Measurements from ENCODE around the gene HOXB5. TPM values are rescaled to one million over a fixed set of nuclear protein-coding genes. Genes with fewer than 3 reads are reported as not detected.

HOXB5 gene
- total RNA-seq, 8 experiments from 2014 or later, result 1.0 to 51.9 (median 15.8) TPM

DNA sequence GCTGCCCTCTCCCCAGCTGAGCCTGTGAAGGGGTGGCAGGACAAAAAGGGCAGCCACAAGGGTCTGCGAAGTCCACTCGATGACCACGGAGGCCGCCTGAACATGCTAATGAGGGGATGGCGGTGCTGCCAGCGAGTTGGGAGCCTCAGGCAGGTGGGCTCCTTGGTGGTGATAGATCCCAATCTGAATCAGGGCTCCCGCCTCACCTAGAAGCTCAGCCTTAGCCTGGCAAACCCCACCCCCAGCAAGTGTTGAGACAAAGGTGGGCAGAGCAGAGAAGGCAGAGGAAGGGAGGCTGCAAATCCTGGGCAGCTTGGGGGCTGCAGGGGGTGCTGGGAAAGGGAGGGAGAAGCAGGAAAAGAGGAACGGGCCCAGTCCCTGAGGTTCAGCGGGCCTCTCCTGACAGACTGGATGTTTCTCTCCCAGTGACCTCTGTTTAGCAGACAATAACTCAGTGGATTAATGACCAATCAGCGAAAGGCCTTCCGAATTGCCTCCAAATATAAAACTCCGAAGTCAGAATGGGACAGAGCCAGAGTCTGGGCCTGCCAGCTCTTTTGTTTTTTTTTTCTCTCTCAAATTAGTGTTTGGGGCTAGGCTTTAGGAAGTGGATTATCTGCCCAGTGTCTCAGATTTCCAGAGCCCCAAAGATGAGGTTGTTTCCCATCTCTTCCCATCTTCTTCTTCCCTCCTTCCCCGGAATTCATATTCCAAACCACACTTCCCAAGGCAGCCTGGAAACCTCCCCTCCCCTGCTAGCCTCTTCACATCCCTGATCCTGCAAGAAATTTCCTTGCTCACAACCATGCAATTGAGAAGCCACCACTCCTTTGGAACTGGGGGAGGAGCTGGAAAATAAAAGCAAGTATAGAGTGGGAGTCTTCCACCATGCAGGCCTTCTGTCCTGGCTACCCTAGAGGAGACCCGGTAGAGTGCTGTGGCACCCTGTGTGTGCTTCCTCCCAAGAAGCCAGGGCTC, 33.5 kb downstream of the HOXB5 start:
- peak overlapping the region in 3 of 5 donors; percentile 1 to 13 (median 4) for H3K4me3 ChIP-seq
- no peak for ATAC-seq (replicated peaks in 6 of 8)
- 12 to 94% (median 23%) methylated on average over 2 to 8 of the region's 14 CpGs; no CpG with 5 or more reads in 1 of the 10 experiments for WGBS, 10 experiments
- H3K27ac ChIP-seq, result peak overlapping the region; percentile 1 to 46
- H3K4me1 ChIP-seq (replicated peaks in 1 of 2), result peaks cover 78 to 90% of the 10 kb centered on the region in 2 donors
- in situ Hi-C loops (cut with MboI; ENCODE audit: low pct_unique_long_range_greater_than_20kb in 2 of 9, low sequenced_read_pairs in 9 of 9, unreplicated experiment in 9 of 9), result no loop called here

DNA sequence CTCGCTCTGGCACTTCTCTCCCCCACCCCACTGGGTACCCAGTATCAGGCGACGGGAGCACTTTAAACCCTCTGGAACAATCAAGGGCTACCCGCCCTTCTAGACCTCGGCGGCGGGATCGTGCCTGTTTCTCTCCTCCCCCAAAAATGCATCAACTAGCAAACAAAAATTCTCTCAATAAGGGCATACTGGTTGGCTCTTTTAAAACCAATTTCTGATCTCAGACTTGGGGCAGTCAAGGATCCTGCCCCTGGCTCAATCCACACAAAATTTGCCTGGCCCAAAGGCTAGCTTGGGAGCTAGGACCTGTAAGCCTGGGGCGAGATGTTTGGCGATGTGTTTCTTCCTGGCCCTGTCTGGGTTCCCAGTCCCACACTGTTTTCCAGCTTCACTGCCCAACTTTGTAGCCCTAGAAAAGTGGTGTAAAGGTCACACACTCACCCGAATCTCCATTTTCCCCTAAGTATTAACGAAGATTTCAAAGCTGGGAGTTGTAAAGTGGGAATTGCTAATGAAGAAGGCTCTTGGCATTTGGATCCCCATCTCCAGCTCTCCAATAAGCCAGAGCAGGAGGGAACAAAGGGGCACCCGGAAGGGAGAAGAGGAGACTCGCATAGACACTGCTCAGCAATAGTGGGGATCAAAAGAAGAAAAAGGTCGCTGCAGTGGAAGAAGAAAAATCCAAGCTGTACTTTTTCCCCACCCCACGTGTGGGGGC, 34.3 kb downstream of the HOXB5 start:
- no peak for ATAC-seq (replicated peaks in 6 of 8)
- in situ Hi-C loops (cut with MboI; ENCODE audit: low pct_unique_long_range_greater_than_20kb in 2 of 9, low sequenced_read_pairs in 9 of 9, unreplicated experiment in 9 of 9), result no loop called here
- H3K4me3 ChIP-seq, result peak overlapping the region in 3 of 5 donors; percentile 1 to 13 (median 4)
- H3K27ac ChIP-seq, result peak overlapping the region; percentile 1 to 46
- H3K4me1 ChIP-seq (replicated peaks in 1 of 2), result peaks cover 76 to 86% of the 10 kb centered on the region in 2 donors
- WGBS, 10 experiments, result 11 to 93% (median 20%) methylated on average over 1 to 15 of the region's 16 CpGs

DNA sequence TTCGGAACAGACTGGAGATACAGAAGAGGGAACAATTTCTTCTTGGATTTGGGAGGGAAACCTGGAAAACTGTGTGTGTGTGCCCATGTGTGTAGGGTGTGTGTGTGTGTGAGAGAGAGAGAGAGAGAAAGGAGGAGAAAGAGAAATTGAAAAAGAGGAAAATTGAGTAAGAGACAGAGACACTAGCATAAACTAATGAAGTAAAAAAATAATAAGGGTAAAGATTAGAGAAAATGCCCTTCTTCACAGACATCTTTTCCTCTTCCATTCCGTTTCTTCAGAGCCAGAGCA, 34.8 kb downstream of the HOXB5 start:
- no peak for ATAC-seq (replicated peaks in 6 of 8)
- in situ Hi-C loops (cut with MboI; ENCODE audit: low pct_unique_long_range_greater_than_20kb in 2 of 9, low sequenced_read_pairs in 9 of 9, unreplicated experiment in 9 of 9), result no loop called here
- peak overlapping the region in 1 of 5 donors; percentile 13 for H3K4me3 ChIP-seq
- 20 to 100% (median 75%) methylated on average over 1 to 2 of the region's 2 CpGs; no CpG with 5 or more reads in 2 of the 10 experiments for WGBS, 10 experiments
- peaks cover 81 to 87% of the 10 kb centered on the region in 2 donors for H3K4me1 ChIP-seq (replicated peaks in 1 of 2)
- H3K27ac ChIP-seq, result peak overlapping the region; percentile 60 to 84

DNA sequence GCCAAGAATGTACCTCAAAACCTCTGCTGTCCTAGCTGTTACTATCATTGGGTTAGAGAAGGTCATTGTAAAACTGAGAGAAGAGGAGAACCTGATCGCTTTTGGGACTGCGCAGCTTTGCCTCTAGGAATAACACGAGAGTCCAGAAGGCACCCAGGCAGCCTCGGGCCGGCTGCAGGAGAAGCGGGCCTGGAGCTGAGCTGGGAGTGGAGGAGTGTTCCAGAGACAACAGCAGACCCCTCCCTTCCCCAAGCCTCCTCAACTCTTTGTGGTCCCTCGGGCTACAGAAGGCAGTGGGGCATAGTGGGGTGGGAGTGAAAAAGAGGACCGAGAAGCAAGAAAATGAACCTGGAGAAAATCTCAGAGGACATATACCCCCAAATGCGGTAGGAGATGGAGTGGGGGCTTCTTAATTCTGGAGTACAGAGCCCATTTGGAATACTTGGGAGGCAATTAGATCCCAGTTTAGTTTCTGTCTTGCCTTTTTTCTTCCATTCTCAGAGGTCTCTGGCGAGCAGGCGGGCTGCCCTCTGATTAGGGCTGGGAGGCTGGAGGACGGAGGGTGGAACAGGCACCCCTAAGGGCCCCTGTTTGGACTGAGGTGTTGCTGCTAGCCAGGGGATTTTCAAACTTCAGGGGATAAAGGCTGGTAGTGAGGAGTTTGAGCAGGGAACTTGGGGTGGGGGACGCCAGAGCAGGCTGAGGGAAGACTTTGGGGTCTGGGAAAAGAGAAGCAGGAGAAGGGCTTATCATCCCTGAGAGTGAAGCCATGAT, 35.3 kb downstream of the HOXB5 start:
- in situ Hi-C loops (cut with MboI; ENCODE audit: low pct_unique_long_range_greater_than_20kb in 2 of 9, low sequenced_read_pairs in 9 of 9, unreplicated experiment in 9 of 9), result no loop called here
- peak overlapping the region; percentile 60 to 84 for H3K27ac ChIP-seq
- no peak for ATAC-seq (replicated peaks in 6 of 8)
- WGBS, 10 experiments, result 29 to 100% (median 50%) methylated on average over 1 to 7 of the region's 13 CpGs; no CpG with 5 or more reads in 4 of the 10 experiments
- peaks cover 81 to 87% of the 10 kb centered on the region in 2 donors for H3K4me1 ChIP-seq (replicated peaks in 1 of 2)
- peak overlapping the region in 2 of 5 donors; percentile 0 to 10 for H3K4me3 ChIP-seq

DNA sequence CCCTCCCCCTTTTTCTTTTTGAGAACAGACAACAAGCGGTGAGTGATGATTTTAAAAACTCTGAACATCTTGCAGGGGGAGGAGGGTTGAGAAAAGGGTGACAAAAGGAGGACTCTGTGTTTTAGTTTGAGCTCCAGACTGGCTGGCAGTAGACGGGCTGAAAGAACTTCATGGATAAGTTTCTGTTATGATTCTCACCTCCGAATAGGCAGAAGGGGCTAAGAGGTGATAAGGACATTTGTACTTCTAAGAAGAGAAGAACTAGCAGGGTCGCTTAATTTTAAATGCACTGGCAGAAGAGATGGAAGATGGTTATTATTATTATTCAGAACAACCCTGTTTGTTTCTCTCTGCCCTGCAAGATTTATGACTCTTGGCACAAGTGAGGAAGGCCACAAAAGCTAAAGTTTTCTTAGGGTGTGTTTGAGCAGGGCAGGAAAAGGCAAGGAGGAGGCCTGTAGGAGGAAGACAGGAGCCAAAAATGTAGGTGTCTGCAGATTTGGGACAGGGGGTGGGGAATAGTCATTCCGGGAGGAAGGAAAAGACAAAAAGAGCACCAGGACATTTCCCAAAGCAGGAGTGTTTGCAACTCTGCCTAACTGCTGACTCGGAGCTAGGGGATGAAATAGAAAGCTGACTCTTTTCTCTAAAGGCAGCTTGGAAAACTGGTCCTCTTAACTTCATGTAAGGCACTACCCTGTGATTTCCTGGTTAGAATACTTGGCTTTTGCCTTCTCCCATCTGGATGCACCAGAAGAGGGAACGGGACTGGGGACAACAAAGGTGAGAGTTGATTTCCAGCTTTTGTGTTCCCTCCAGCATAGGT, 36.8 kb downstream of the HOXB5 start:
- WGBS, 10 experiments, result 0 to 53% (median 7%) methylated on average over 2 to 7 of the region's 7 CpGs
- in situ Hi-C loops (cut with MboI; ENCODE audit: low pct_unique_long_range_greater_than_20kb in 2 of 9, low sequenced_read_pairs in 9 of 9, unreplicated experiment in 9 of 9), result no loop called here
- Histone ChIP-seq H3K27ac (peak overlapping the region; percentile 60 to 84), H3K4me1 (replicated peaks in 1 of 2) (peaks cover 81 to 87% of the 10 kb centered on the region in 2 donors), H3K4me3 (peak overlapping the region; percentile 30 to 44 (median 39))
- ATAC-seq (replicated peaks in 6 of 8), result peak in 1 of 8 experiments; percentile 9

DNA sequence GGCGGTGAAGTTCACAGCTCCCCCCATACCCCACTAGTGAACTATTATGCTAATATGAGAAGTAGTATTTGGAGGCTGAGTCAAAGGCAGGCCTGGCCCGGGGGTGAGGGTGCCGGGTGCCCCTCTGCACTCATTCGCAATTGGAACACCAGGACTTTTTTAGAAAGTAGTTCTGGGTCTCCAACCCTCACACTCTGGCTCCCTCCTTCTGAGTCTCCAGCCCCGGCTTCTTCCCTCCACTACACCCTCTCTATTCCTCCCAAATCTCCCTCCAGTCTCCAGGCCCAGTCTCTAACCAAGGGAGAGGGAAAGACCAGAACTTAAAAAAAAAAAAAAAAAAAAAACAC, 37.4 kb downstream of the HOXB5 start:
- peak in 2 of 8 experiments; percentile 3 for ATAC-seq (replicated peaks in 6 of 8)
- Histone ChIP-seq H3K4me3 (peak overlapping the region; percentile 30 to 44 (median 39)), H3K4me1 (replicated peaks in 1 of 2) (peaks cover 81 to 87% of the 10 kb centered on the region in 2 donors), H3K27ac (peak overlapping the region; percentile 84 to 93)
- in situ Hi-C loops (cut with MboI; ENCODE audit: low pct_unique_long_range_greater_than_20kb in 2 of 9, low sequenced_read_pairs in 9 of 9, unreplicated experiment in 9 of 9), result no loop called here
- 0 to 71% (median 20%) methylated on average over 1 to 3 of the region's 5 CpGs; no CpG with 5 or more reads in 5 of the 10 experiments for WGBS, 10 experiments

DNA sequence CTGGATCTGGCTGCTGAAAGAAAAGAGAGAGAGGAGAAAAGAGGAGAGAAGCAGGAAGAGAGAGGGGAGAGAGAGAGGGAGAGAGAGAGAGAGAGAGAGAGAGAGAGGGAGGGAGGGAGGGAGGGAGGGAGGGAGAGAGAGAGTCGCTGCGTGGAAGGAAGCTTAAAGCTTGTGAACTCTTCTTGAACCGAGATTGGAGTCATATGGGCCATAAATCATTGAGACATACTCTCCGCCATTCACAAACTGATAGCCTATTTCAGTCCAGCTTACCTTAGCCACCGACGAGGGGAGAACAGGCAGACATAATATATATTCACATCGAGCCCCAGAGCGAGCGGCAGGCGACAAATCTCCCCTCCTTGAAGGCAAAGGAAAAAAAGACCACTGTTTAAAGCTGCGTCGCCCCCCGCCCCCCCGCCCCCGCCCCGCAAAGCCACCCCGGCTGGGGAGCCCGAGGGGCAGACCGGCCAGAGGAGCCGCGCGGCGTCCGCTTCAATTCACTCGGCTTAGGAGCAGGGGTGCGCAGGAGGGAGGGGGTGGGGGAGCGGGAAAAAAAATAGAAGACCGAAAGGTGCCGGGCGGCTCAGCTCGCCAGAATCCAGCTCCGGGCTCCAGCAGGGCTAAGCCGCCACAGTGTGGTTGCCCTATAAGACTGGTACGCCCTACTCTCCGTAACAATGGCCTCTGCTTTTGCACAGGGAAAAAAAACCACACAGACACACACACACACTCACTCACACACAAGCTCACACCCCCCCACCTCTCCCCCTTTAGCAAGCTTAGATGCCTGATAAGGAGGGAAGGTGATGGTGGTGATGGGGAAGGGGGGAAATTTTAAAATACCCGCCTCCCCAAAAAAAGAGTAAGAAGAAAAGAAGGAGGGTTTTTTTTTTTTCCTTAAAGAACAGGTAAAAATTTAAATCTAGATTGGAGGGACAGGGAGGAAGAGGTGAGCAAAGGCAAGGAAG, 38.0 kb downstream of the HOXB5 start:
- WGBS, 10 experiments, result 0 to 100% (median 30%) methylated on average over 1 to 2 of the region's 36 CpGs; no CpG with 5 or more reads in 6 of the 10 experiments
- peaks cover 80 to 85% of the 10 kb centered on the region in 2 donors for H3K4me1 ChIP-seq (replicated peaks in 1 of 2)
- in situ Hi-C loops (cut with MboI; ENCODE audit: low pct_unique_long_range_greater_than_20kb in 2 of 9, low sequenced_read_pairs in 9 of 9, unreplicated experiment in 9 of 9), result no loop called here
- peak overlapping the region; percentile 30 to 44 (median 39) for H3K4me3 ChIP-seq
- peak; percentile 49 to 79 (median 70) for ATAC-seq (replicated peaks in 6 of 8)
- peak overlapping the region; percentile 93 to 98 for H3K27ac ChIP-seq

DNA sequence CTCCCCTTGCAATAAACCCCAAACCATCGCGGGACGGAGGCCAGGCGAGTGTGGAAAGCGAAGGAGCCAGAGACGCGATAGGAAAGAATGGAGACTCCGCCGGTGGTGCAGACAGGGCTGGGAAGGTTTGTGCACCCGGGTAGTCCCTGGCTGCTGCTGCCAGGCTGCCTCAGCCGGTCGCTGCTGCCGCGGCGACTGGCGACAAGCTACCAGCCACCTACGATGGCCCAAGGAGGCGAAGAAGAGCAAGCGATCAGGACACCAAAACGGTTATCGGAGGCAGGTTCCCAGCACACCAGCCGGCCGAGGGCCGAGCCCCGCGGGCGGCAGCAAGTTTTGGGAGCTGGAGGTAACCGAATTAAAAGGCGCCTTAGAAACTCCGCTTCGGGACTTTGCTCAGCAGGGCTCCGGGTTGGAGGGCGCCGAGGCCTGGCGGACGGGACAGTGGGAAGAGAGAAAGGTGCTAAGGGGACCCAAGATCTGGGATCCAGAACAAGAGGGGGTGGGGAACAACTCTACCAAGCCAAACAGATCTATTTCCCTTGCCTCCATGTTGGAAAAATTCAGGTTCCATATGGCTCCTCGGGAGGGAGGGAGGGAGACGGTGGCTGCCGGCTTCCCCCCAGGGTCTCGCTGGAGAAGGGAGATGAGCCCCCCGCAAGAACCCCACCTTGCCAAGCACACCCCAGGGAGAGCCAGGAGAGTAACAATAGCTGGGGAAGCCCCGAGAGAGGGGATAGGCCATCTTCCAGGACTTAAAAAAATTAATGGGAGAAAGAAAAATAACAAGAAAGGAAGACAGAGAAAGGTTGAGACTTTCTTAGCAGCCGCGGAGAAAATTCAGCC, 38.9 kb downstream of the HOXB5 start:
- Histone ChIP-seq H3K4me3 (peak overlapping the region; percentile 30 to 44 (median 39)), H3K4me1 (replicated peaks in 1 of 2) (peaks cover 80 to 85% of the 10 kb centered on the region in 2 donors), H3K27ac (peak overlapping the region; percentile 93 to 98)
- no peak for ATAC-seq (replicated peaks in 6 of 8)
- 0 to 40% (median 8%) methylated on average over 2 to 30 of the region's 44 CpGs; no CpG with 5 or more reads in 3 of the 10 experiments for WGBS, 10 experiments
- in situ Hi-C loops (cut with MboI; ENCODE audit: low pct_unique_long_range_greater_than_20kb in 2 of 9, low sequenced_read_pairs in 9 of 9, unreplicated experiment in 9 of 9), result no loop called here

DNA sequence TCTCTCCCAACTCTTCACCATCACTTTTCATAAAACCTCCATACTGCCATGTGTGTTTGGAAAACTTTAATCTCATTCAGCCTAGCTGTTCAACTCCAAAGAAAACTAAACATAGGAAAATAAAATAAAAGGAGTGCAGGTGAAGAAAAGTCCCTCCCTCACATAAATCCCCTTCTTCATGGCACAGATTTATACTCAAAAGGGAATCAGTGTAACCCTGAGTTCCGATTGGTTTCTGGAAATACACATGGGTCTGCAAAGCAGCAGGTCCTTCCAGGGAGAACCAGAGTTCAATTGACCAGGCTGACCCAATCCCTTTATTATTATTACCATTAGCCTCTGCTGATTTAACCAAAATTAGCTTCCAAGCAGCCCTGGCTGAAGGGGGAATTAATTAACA, 39.8 kb downstream of the HOXB5 start:
- in situ Hi-C loops (cut with MboI; ENCODE audit: low pct_unique_long_range_greater_than_20kb in 2 of 9, low sequenced_read_pairs in 9 of 9, unreplicated experiment in 9 of 9), result no loop called here
- WGBS, 10 experiments, result 0 to 86% (median 0%) methylated on average over 1 of the region's 1 CpG; no CpG with 5 or more reads in 1 of the 10 experiments
- Histone ChIP-seq H3K4me3 (peak overlapping the region; percentile 30 to 44 (median 39)), H3K27ac (peak overlapping the region; percentile 93 to 98), H3K4me1 (replicated peaks in 1 of 2) (peaks cover 79 to 85% of the 10 kb centered on the region in 2 donors)
- ATAC-seq (replicated peaks in 6 of 8), result no peak

DNA sequence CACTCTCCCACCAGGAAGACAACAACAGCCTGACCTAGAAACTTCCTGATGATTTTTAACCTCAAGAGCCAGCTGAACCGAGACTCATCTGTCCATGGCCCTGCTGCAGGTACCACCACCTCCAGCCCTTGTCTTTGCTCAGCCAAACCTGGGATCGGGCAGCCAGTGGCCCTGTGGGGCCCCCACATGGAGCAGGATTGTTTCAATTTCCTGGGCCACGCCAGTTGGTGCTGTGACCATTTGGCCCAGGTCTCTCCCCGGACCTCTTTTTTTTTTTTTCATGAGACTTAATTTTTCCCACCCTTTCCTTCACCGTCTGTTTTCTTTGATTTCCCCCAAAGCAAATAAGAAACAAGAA, 40.4 kb downstream of the HOXB5 start:
- in situ Hi-C loops (cut with MboI; ENCODE audit: low pct_unique_long_range_greater_than_20kb in 2 of 9, low sequenced_read_pairs in 9 of 9, unreplicated experiment in 9 of 9), result no loop called here
- no peak for ATAC-seq (replicated peaks in 6 of 8)
- H3K4me1 ChIP-seq (replicated peaks in 1 of 2), result peaks cover 77 to 85% of the 10 kb centered on the region in 2 donors

More for the DNA sequence above, 40.4 kb downstream of the HOXB5 start:
- H3K27ac ChIP-seq, result peak overlapping the region; percentile 61 to 98
- peak overlapping the region; percentile 0 to 39 (median 20) for H3K4me3 ChIP-seq
- WGBS, 10 experiments, result 0 to 72% (median 29%) methylated on average over 1 to 5 of the region's 5 CpGs
